GM12801 (cell line): ENCODE measurements around the gene RBM39.

ENCODE experiments used
- CTCF ChIP-seq: IDR thresholded peaks from one replicate; pipeline ENCODE4 v1.5.1; 2011; ENCODE audit warnings: control low read depth; ENCODE audit not compliant: insufficient read length; ENCODE audit errors: extremely low read depth

RBM39 gene

GRCh38 chr20:35724321-35725230, 17.5 kb downstream of the RBM39 start:
- no peak for TF ChIP-seq CTCF

DNA sequence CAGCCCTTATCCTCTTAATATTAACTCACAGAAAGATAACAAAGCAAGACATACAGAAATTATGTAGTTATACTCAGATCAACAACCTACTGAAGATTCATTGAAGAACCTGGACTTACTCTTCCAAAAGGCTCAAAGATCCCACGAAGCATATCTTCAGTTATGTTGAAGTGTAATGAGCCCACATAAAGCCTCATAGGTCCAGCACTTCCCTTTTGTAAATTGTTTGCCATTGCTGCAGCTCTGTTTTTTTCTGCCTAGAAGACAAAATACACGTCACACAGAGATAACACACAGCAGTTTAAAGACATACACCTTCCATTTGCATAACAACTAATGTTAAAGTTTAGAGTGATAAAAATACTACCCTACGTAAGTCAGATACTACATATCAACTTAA, 20.4 kb downstream of the RBM39 start:
- TF ChIP-seq CTCF, result no peak

- TF ChIP-seq CTCF, result no peak
Observed at GRCh38 chr20:35721219-35721618, 20.8 kb downstream of the RBM39 start.

- no peak for TF ChIP-seq CTCF
Observed at GRCh38 chr20:35720165-35721123, 21.6 kb downstream of the RBM39 start.

DNA sequence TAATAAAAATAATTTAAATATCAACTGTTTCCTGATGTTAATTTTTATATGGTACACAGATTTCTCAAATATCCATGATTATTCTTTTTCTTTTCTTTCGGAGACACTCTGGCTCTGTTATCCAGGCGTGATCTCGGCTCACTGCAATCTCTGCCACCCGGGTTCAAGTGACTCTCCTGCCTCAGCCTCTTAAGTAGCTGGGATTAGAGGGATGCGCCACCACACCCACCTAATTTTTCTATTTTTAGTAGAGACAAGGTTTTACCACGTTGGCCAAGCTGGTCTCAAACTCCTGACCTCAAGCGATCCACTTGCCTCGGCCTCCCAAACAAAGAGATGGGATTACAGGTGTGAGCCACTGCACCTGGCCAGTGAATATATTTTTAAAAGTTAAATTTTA, 22.3 kb downstream of the RBM39 start:
- TF ChIP-seq CTCF, result no peak

- no peak for TF ChIP-seq CTCF
Observed at GRCh38 chr20:35718972-35719635, 23.0 kb downstream of the RBM39 start.

GRCh38 chr20:35716330-35716729, 25.7 kb downstream of the RBM39 start:
- no peak for TF ChIP-seq CTCF
